Fibroblast of villous mesenchyme (primary cell): Measurements from ENCODE around the gene LGI1. TPM values are rescaled to one million over a fixed set of nuclear protein-coding genes. Genes with fewer than 3 reads are reported as not detected.
A peak's percentile ranks its signal among the peaks of the same experiment; 100 is the strongest.

Experiments used
- DNase-seq: peaks from one replicate; pipeline ENCODE4 v3.0.0-alpha.2; 2010; ENCODE audit warnings: low read depth
- H3K4me3 ChIP-seq: 2 replicates; pipeline ENCODE4 v1.5.1; 2011; ENCODE audit warnings: low read depth, mild to moderate bottlenecking, low read length
- total RNA-seq: library from RNA; depleted of rRNA; stranded (reverse); fragments of >200 nt; gene quantifications from 2 replicates; pipeline ENCODE4 v1.2.3, GENCODE V29; 2012
- TF ChIP-seq, protein P1 (sequence below): IDR thresholded peaks from 2 replicates; pipeline ENCODE4 v1.5.1; 2012; ENCODE audit warnings: low read depth, mild to moderate bottlenecking, low read length; ENCODE audit not compliant: insufficient read depth

Gene LGI1
- total RNA-seq, 1 donor = not detected

DNA sequence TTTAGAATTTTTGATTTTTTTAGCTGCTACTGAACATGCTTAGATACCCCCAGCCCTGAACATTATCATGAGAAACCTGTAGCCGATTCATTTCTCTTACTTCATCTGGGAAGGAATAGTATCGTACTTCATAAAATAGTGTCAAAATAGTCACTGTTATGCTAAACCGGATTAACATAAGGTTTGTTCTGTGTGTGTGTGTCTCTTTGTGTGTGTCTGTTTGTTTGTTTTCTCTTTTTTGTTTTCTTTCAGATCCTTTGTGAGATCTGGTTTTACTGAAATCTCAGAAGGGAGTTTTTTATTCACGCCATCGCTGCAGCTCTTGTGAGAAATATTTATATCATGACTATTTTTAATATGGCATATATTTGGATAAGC, 761 bp downstream of the LGI1 start:
- H3K4me3 ChIP-seq = no peak overlapping the region
- DNase-seq = no peak
- TF ChIP-seq, protein P1, sequence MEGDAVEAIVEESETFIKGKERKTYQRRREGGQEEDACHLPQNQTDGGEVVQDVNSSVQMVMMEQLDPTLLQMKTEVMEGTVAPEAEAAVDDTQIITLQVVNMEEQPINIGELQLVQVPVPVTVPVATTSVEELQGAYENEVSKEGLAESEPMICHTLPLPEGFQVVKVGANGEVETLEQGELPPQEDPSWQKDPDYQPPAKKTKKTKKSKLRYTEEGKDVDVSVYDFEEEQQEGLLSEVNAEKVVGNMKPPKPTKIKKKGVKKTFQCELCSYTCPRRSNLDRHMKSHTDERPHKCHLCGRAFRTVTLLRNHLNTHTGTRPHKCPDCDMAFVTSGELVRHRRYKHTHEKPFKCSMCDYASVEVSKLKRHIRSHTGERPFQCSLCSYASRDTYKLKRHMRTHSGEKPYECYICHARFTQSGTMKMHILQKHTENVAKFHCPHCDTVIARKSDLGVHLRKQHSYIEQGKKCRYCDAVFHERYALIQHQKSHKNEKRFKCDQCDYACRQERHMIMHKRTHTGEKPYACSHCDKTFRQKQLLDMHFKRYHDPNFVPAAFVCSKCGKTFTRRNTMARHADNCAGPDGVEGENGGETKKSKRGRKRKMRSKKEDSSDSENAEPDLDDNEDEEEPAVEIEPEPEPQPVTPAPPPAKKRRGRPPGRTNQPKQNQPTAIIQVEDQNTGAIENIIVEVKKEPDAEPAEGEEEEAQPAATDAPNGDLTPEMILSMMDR = no peak

DNA sequence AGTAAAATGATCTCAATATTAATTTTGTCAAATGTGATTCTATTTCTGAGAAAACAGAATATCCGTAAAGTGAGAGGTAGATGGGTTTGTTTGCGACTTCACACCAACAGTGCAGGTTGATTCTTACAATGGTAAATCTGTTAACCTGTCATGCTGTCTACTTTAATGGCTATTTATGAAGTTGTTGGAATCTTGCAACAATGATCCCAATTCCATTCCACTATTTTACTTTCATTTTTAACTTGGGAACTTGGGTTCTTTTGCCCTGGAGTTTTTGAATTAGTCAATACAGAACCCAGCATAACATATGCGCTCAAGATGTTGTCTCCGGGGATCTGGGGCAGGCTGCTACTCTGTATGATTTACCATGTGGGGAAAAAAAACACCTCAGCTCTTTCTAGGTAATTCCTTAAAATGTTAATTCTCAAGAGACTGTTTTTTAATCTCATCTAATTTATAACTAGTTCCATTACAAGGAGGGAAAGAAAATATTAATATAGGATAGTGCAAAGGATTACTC, 1.2 kb downstream of the LGI1 start:
- TF ChIP-seq, protein P1 = no peak
- no peak overlapping the region for H3K4me3 ChIP-seq
- DNase-seq = peak; percentile 11

DNA sequence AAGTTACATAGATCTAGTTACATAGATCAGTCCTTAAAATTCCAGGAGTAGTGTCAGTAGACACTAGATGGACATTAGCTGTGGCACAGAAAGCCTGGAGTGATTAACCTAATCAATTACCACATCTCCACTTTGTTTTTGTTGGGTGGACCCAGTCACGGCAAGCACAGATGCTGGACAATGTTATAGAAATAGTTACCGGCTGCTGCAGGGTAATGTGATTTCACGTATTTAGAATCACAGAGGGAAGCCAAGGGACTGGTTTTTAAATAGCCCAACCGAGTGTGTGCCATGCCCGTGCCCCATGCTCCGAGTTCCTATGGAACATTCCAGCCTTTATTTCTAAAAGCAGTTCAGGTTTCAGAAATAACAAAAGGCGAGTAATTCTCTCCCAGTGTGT, 2.8 kb downstream of the LGI1 start:
- H3K4me3 ChIP-seq = no peak overlapping the region
- TF ChIP-seq, protein P1 = no peak

DNA sequence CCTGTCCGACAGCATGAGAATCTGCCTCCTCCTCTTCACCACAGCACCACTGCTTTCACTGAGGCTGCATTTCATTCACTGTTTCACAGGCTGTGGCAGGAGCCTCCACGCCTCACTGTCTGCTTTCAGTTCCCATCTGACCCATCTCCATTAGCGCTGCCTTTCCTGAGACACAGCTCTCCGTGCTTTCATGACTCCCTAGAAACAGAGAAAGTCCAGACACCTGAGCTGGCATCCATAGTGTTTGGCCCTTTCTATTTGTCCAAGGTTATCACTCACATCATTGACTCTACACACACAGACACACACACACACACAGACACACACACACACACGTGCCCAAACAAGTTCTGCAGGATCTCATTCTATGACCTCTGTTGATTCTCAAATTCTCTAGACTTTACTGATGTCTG, 5.2 kb downstream of the LGI1 start:
- TF ChIP-seq, protein P1 = no peak
- no peak overlapping the region for H3K4me3 ChIP-seq
- DNase-seq = no peak

More for the DNA sequence above, 2.8 kb downstream of the LGI1 start:
- no peak for DNase-seq

DNA sequence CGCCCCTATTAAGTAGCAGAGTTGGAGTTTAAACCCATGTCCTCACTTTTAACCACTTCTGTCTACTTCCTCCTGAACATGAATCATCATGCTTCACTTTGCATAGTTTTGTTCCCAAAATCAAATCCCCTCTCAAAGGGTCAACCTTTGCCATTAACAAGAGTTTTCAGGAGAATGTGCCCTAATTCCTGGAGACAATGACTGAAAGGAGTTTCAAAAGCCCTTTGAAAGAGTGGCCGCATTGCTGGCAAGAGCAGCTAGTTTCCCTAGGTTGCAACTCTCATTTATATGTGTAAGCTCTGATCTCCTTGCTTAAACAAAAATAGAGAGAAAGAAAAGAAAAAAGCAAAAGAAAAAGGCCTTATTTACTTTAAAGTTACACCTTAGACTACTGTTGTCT, 9.2 kb downstream of the LGI1 start:
- H3K4me3 ChIP-seq = no peak overlapping the region
- TF ChIP-seq, protein P1 = no peak
- no peak for DNase-seq

DNA sequence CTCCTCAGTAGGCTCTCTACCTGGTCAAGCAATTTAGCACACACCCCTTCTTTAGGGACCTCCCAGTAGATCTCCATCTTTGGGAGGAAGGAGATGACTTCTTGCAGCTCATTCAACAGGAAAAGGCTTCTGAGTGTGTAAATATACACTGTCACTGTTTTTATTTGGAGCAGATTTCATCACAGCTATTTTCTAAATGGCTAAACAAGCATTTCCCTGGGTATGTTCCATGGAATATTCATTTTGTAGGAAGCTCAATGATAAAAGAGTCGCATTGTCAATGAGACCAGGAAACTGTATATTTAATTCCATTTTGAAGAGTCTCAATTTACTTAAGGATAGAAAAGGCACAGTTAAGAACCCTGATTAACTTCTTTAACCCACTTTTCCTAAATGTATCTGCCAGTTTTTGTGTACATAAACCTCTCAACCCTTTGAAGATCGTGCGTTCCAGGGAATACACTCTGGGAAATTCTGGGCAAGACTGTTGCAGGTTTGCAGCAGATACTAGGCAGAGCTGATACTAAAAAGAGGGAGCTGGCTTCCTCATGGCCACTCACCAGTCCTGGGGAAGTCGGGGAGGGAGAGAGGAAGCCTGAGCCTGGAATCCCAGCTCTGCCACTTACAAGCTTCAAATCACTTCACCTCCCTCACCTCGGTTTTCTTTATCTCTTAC, 10.1 kb downstream of the LGI1 start:
- H3K4me3 ChIP-seq = no peak overlapping the region
- TF ChIP-seq, protein P1 = no peak

DNA sequence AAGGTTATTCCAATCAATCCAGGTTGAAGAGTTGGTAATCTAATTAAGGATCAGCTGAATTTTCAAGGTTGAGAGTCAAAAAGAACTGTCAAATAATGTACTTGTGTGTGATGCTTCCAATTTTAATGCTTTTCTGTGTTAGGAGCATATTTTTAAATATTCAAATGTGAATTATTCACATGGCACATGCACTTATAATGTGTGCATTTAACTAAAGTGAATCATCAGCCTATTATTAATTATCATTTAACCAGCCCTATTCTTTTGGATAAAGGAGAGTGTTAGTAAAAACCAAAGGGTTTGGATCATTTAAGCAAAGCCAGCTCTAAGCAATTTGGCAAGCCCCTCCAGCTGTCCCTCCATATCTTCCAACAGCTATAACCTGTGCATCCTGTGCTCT, 11.2 kb downstream of the LGI1 start:
- no peak for DNase-seq
- TF ChIP-seq, protein P1 = no peak
- H3K4me3 ChIP-seq = no peak overlapping the region

More for the DNA sequence above, 10.1 kb downstream of the LGI1 start:
- DNase-seq = no peak
